Right atrium auricular region (tissue), 2 donors: ENCODE data around the gene RBBP5. TPM values are rescaled to one million over a fixed set of nuclear protein-coding genes. Genes with fewer than 3 reads are reported as not detected.

ENCODE experiments used
- DNase-seq: peaks from one replicate; pipeline ENCODE4 v3.0.0-alpha.2; 2019; ENCODE audit warnings: low spot score
- H3K27ac ChIP-seq, 2 donors: fragments of 200-600 bp; sonication (generic); 1 replicate in 1 of 2; 2 replicates in 1 of 2; pipeline ENCODE4 v1.5.1; 2016 to 2019
- H3K27me3 ChIP-seq, 2 donors: fragments of 200-600 bp; sonication (generic); one replicate each; pipeline versions ENCODE4 v1.5.1 to v1.6.0; 2017 to 2019
- H3K36me3 ChIP-seq: fragments of 200-600 bp; sonication (generic); one replicate; pipeline ENCODE4 v1.5.1; 2016
- H3K4me1 ChIP-seq, 2 donors: fragments of 200-600 bp; sonication (generic); one replicate each; pipeline versions ENCODE4 v1.5.1 to v1.6.0; 2017 to 2019
- H3K4me3 ChIP-seq, 2 donors: fragments of 200-600 bp; sonication (generic); 1 replicate in 1 of 2; 2 replicates in 1 of 2; pipeline ENCODE4 v1.5.1; 2017 to 2019; ENCODE audit warnings: mild to moderate bottlenecking in 1 of 2, moderate library complexity in 1 of 2
- H3K9me3 ChIP-seq, 2 donors: fragments of 200-600 bp; sonication (generic); one replicate each; pipeline ENCODE4 v1.5.1; 2019
- total RNA-seq, 2 donors: library from RNA; depleted of rRNA; stranded (reverse); fragments of >200 nt; gene quantifications; one replicate each; pipeline ENCODE4 v1.1.0, GENCODE V29; 2016
- TF ChIP-seq, protein P1 (sequence below), 2 donors: fragments of 200-600 bp; sonication (generic); IDR thresholded peaks; one replicate each; pipeline ENCODE4 v1.5.1; 2019; ENCODE audit warnings: antibody characterized with exemption in 2 of 2

Gene RBBP5
- total RNA-seq, 2 donors from 2014 or later = 10.3 to 12.4 TPM

DNA sequence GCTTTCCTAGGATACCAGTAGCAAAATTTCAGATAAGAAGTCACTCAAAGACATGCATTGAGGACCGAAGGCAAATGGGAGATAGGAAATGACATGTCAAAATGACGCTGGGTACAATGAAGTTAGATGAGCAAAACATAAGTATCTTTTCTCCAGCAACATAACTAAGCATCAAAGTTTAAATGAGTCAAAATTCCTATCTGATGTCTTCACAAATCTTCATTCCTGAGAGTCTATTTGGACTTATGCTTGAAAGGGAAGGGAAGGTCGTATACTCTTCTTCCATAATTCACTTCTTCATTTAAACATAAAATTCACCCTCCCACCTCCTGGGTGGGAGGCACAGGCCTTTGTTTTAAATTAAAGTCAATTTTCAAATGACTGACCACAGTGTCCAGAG lies 33.4 kb downstream of the RBBP5 start:
- no peaks in the 10 kb centered on the region for H3K9me3 ChIP-seq
- DNase-seq = no peak
- no peaks in the 10 kb centered on the region for H3K4me1 ChIP-seq
- H3K27ac ChIP-seq = no peak overlapping the region
- TF ChIP-seq, protein P1, sequence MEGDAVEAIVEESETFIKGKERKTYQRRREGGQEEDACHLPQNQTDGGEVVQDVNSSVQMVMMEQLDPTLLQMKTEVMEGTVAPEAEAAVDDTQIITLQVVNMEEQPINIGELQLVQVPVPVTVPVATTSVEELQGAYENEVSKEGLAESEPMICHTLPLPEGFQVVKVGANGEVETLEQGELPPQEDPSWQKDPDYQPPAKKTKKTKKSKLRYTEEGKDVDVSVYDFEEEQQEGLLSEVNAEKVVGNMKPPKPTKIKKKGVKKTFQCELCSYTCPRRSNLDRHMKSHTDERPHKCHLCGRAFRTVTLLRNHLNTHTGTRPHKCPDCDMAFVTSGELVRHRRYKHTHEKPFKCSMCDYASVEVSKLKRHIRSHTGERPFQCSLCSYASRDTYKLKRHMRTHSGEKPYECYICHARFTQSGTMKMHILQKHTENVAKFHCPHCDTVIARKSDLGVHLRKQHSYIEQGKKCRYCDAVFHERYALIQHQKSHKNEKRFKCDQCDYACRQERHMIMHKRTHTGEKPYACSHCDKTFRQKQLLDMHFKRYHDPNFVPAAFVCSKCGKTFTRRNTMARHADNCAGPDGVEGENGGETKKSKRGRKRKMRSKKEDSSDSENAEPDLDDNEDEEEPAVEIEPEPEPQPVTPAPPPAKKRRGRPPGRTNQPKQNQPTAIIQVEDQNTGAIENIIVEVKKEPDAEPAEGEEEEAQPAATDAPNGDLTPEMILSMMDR (IDR thresholded peaks at IDR 0.05) = no peak
- no peaks in the 10 kb centered on the region for H3K27me3 ChIP-seq
- H3K4me3 ChIP-seq = no peak overlapping the region
- H3K36me3 ChIP-seq = peaks cover 50% of the 10 kb centered on the region

- no peak for DNase-seq
- peaks cover 27% of the 10 kb centered on the region for H3K36me3 ChIP-seq
These were observed 37.4 kb downstream of the RBBP5 start, which contains the start of gene TMEM81 for GRCh38 chr1:205084360-205084759. Gene TMEM81, minus strand, starts transcription at chr1:205084460. Its CDS starts 140 bp downstream, at chr1:205084320.

GRCh38 chr1:205082431-205082830 lies 39.3 kb downstream of the RBBP5 start:
- no peak for DNase-seq
- Histone ChIP-seq H3K27me3 (no peaks in the 10 kb centered on the region), H3K9me3 (no peaks in the 10 kb centered on the region), H3K27ac (no peak overlapping the region), H3K4me3 (no peak overlapping the region), H3K4me1 (peaks cover 0 to 1% of the 10 kb centered on the region in 2 donors), H3K36me3 (peaks cover 10% of the 10 kb centered on the region)
- TF ChIP-seq, protein P1 (IDR thresholded peaks at IDR 0.05) = no peak

More at GRCh38 chr1:205084360-205084759, 37.4 kb downstream of the RBBP5 start, which contains the start of gene TMEM81:
- H3K27me3 ChIP-seq = no peaks in the 10 kb centered on the region
- no peaks in the 10 kb centered on the region for H3K4me1 ChIP-seq
- TF ChIP-seq, protein P1 (IDR thresholded peaks at IDR 0.05) = no peak
- H3K9me3 ChIP-seq = no peaks in the 10 kb centered on the region
- H3K27ac ChIP-seq = no peak within 1 kb of the TSS
- no peak within 1 kb of the TSS for H3K4me3 ChIP-seq

GRCh38 chr1:205077934-205078311 lies 43.9 kb downstream of the RBBP5 start:
- TF ChIP-seq, protein P1 (IDR thresholded peaks at IDR 0.05) = no peak
- H3K9me3 ChIP-seq = no peaks in the 10 kb centered on the region
- no peaks in the 10 kb centered on the region for H3K36me3 ChIP-seq

DNA sequence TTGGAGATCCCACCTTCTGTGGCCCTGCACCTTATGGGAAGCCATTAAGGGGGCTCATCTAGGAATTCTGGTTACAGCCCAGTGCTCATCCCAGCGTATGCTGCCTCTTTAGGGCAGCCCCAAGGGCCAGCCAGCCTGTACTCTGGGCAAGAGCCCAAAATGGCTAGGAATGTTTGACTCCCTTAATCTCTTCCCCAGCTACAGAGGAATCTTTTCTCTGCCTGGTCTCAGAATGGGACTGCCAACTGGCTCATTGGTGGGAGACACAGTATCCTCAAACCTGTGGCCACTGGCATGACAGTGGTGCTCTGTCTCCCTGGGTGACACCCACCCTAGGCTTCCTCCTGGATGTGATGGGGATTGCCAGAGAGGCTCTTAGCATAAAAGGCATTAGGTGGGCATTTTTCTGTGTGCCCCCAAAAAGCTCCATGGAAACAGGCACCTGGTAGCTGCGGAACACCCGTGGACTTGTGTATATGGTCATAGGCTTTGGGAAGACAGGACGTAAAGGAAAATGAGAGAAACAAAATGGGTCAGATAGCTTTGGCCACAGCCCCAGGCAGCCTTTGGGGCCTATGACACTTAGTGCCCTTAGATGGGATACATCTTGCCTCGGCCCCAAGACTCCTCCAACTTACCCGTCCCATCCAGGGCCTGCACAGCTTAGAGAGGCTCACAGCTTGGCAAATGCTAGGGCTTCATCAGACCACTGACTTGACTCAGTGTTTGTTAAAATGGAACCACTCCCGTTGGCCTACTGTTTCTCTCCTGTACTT lies 44.4 kb downstream of the RBBP5 start:
- H3K27ac ChIP-seq = no peak overlapping the region
- peaks cover 0 to 13% of the 10 kb centered on the region in 2 donors for H3K4me1 ChIP-seq
- TF ChIP-seq, protein P1 (IDR thresholded peaks at IDR 0.05) = no peak
- H3K9me3 ChIP-seq = no peaks in the 10 kb centered on the region
- H3K36me3 ChIP-seq = no peaks in the 10 kb centered on the region
- no peak overlapping the region for H3K4me3 ChIP-seq
- no peaks in the 10 kb centered on the region for H3K27me3 ChIP-seq
- DNase-seq = no peak

More at GRCh38 chr1:205077934-205078311, 43.9 kb downstream of the RBBP5 start:
- DNase-seq = no peak
- Histone ChIP-seq H3K27me3 (no peaks in the 10 kb centered on the region), H3K4me3 (no peak overlapping the region), H3K4me1 (peaks cover 0 to 13% of the 10 kb centered on the region in 2 donors), H3K27ac (no peak overlapping the region)
